Endothelial cell of umbilical vein (primary cell): ENCODE measurements around the gene LIPG. TPM values are rescaled to one million over a fixed set of nuclear protein-coding genes. Genes with fewer than 3 reads are reported as not detected.

Experiments used
- BruUV-seq: library from RNA; stranded (reverse); fragments of 400-500 nt; replicated peaks from 2 replicates; lab custom pipeline; 2021; lab: Mats Ljungman, UMichigan
- CTCF ChIA-PET: fragments of 300-600, 350-600 bp; sonication (Branson Sonifier 250); formaldehyde crosslinking; loops from one replicate; lab custom pipeline; 2021; ENCODE audit warnings: antibody characterized with exemption, inconsistent platforms; lab: Charles Lee
- POLR2A ChIA-PET: fragments of 300-600, 350-600 bp; sonication (Branson Sonifier 250); formaldehyde crosslinking; loops from one replicate; lab custom pipeline; 2021; ENCODE audit warnings: antibody characterized with exemption, inconsistent platforms; lab: Charles Lee
- DNase-seq: peaks from one replicate; pipeline ENCODE4 v3.0.0-alpha.2; 2011; ENCODE audit warnings: low read depth, low spot score
- FAIRE-seq: peaks from 2 replicates; lab custom pipeline; 2011; peaks lifted over from hg19 to GRCh38; lab: Jason Lieb, UNC
- H2AFZ ChIP-seq: 2 replicates; pipeline ENCODE4 v1.6.0; 2012; ENCODE audit warnings: low read depth, low read length, control low read depth, inconsistent platforms
- H3K27ac ChIP-seq: 2 replicates; pipeline ENCODE4 v1.5.1; 2011; ENCODE audit warnings: low read depth, mild to moderate bottlenecking, control low read depth, low read length, moderate library complexity; ENCODE audit not compliant: insufficient read depth
- H3K27me3 ChIP-seq, 2 experiments: 2 replicates each; pipeline versions ENCODE4 v1.6.0 to v1.6.1; 2011; ENCODE audit warnings: low read length in 2 of 2, mixed read lengths in 1 of 2; ENCODE audit not compliant: control insufficient read depth in 2 of 2, insufficient read depth in 2 of 2
- H3K36me3 ChIP-seq, 2 experiments: 2 replicates in 1 of 2; 3 replicates in 1 of 2; pipeline ENCODE4 v1.5.1; 2011; ENCODE audit warnings: low read length in 2 of 2, mild to moderate bottlenecking in 1 of 2, moderate library complexity in 1 of 2; ENCODE audit not compliant: control insufficient read depth in 2 of 2, insufficient read depth in 2 of 2; ENCODE audit errors: extremely low read depth in 1 of 2
- H3K4me1 ChIP-seq: 3 replicates; pipeline ENCODE4 v1.5.1; 2011; ENCODE audit warnings: mild to moderate bottlenecking, low read length; ENCODE audit not compliant: control insufficient read depth, insufficient read depth; ENCODE audit errors: extremely low read depth
- H3K4me2 ChIP-seq: 2 replicates; pipeline ENCODE4 v1.6.1; 2011; ENCODE audit warnings: low read length, control low read depth, mixed read lengths; ENCODE audit not compliant: insufficient read depth
- H3K4me3 ChIP-seq, 3 experiments: fragments of 200-600 bp in 1 of 3; sonication (generic), shearing (Covaris generic) in 1 of 3; replicated peaks in 1 of 3; 2 replicates each; pipeline ENCODE4 v1.5.1; 2011 to 2016; ENCODE audit warnings: control low read depth in 3 of 3, low read length in 3 of 3, mild to moderate bottlenecking in 2 of 3, inconsistent platforms in 1 of 3, low read depth in 1 of 3, moderate library complexity in 1 of 3; ENCODE audit not compliant: insufficient read depth in 1 of 3
- H3K79me2 ChIP-seq: 2 replicates; pipeline ENCODE4 v1.6.0; 2012; ENCODE audit warnings: low read length, inconsistent platforms; ENCODE audit not compliant: control insufficient read depth, insufficient read depth
- H3K9ac ChIP-seq: replicated peaks from 2 replicates; pipeline ENCODE3; 2011; ENCODE audit warnings: low read length, control low read depth; ENCODE audit not compliant: insufficient read depth; ENCODE audit errors: extremely low read depth
- H3K9me1 ChIP-seq: replicated peaks from 3 replicates; pipeline ENCODE4 v1.6.0; 2011; ENCODE audit warnings: mild to moderate bottlenecking, low read length; ENCODE audit not compliant: control insufficient read depth, insufficient read depth; ENCODE audit errors: extremely low read depth
- H3K9me3 ChIP-seq: replicated peaks from 2 replicates; pipeline ENCODE4 v1.5.1; 2012; ENCODE audit warnings: low read length, inconsistent platforms; ENCODE audit not compliant: control insufficient read depth, insufficient read depth
- H4K20me1 ChIP-seq: replicated peaks from 2 replicates; pipeline ENCODE3; 2011; ENCODE audit warnings: mild to moderate bottlenecking, low read length; ENCODE audit not compliant: control insufficient read depth, insufficient read depth; ENCODE audit errors: extremely low read depth
- EZH2 ChIP-seq: IDR thresholded peaks from 2 replicates; pipeline ENCODE4 v1.6.1; 2012; ENCODE audit warnings: borderline replicate concordance, low read depth, mild to moderate bottlenecking, moderate library complexity, low read length, inconsistent platforms; ENCODE audit not compliant: severe bottlenecking
- FOS ChIP-seq: IDR thresholded peaks from 2 replicates; pipeline ENCODE4 v1.6.1; 2011; ENCODE audit warnings: mild to moderate bottlenecking, low read length, moderate library complexity, borderline replicate concordance; ENCODE audit not compliant: insufficient read depth
- GATA2 ChIP-seq: IDR thresholded peaks from 2 replicates; pipeline ENCODE4 v1.7.0; 2011; ENCODE audit warnings: low read depth, mild to moderate bottlenecking, moderate library complexity, mixed read lengths, low read length; ENCODE audit not compliant: insufficient read length, insufficient read depth
- JUN ChIP-seq: IDR thresholded peaks from 2 replicates; pipeline ENCODE4 v1.6.1; 2011; ENCODE audit warnings: borderline replicate concordance, low read depth; ENCODE audit not compliant: insufficient read length, insufficient read depth
- MYC ChIP-seq: IDR thresholded peaks from one replicate; pipeline ENCODE4 v1.6.1; 2011; ENCODE audit warnings: mild to moderate bottlenecking, low read depth, low read length
- POLR2A ChIP-seq: IDR thresholded peaks from 2 replicates; pipeline ENCODE4 v1.6.1; 2012; ENCODE audit warnings: low read depth, mild to moderate bottlenecking, control low read depth, low read length
- POLR2AphosphoS5 ChIP-seq: IDR thresholded peaks from 2 replicates; pipeline ENCODE4 v1.6.1; 2012; ENCODE audit warnings: low read depth, mild to moderate bottlenecking, control low read depth, low read length, moderate library complexity; ENCODE audit not compliant: insufficient read depth
- dilution Hi-C: fragments of 300-500 bp; cut with MboI; formaldehyde crosslinking; loops from one replicate; pipeline ENCODE4 v1.15.0; 2019; ENCODE audit warnings: low sequenced_read_pairs; ENCODE audit not compliant: extremely low pct_ligation_motif_present
- intact Hi-C: fragments of 100-400 bp; cut with micrococcal nuclease; formaldehyde crosslinking; loops from one replicate; pipeline ENCODE4 v1.10.0; 2022
- polyA plus RNA-seq, 4 experiments: library from polyadenylated mRNA; depleted of rRNA in 3 of 4; stranded (reverse) in 3 of 4; unstranded in 1 of 4; fragments of >200 nt; gene quantifications; 2 replicates each; pipeline versions ENCODE4 v1.2.1 to v1.2.3, GENCODE V29; 2011 to 2012; ENCODE audit warnings: missing spikeins in 1 of 4
- total RNA-seq: library from RNA; stranded (reverse); gene quantifications from 2 replicates; pipeline ENCODE4 v1.2.3, GENCODE V29; 2021
- TF ChIP-seq, protein P1 (sequence below), 2 donors: IDR thresholded peaks; 1 replicate in 1 of 2; 2 replicates in 1 of 2; pipeline ENCODE4 v1.5.1; 2011; ENCODE audit warnings: low read length in 2 of 2, mild to moderate bottlenecking in 2 of 2, moderate library complexity in 2 of 2, control low read depth in 1 of 2, inconsistent platforms in 1 of 2, low read depth in 1 of 2; ENCODE audit not compliant: insufficient read depth in 1 of 2; ENCODE audit errors: extremely low read depth in 1 of 2
- TF ChIP-seq, protein P2 (sequence below): IDR thresholded peaks from 2 replicates; pipeline ENCODE4 v1.6.1; 2011; ENCODE audit not compliant: insufficient read depth, insufficient read length

The LIPG gene
- total and polyA plus RNA-seq, 2 donors (not counting 3 experiments of a cell fraction or from before 2014, with no cell fraction given) = 80.6 to 86.3 TPM

DNA sequence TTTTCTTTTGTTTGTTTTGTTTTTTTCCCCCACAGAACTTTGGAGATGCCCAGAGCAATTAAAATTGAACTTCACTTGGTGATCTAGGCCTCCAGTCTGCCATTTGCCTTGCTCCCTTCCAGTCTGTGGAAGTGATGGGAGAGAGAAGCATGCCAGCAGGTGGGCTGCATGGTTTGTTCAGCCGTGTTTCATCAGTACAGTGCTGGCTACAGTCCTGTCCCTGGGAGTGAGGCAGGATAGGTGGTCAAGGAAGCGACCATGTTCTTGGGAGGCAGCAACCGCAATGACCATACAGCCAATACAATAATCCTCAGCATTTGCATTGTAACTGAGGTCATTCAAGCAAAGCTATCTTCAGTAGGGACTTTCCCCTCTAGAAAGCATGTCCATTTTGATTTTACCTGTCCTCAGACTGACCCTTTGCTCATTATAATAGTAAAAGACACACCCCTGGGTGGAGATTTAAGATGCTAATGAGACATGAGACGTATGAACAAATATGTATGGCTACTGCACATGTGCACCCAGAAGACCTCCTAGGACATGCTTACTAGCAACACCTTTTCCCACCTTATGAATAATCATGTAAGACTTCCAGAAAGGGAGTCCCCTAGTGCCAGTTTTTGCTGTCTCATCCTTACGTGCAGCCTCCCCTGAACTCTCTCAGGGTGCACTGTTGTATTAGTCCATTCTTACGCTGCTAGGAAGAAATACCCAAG is 11.1 kb upstream of the LIPG start:
- DNase-seq (no peak), FAIRE-seq (no peak)
- intact Hi-C loops = no loop called here
- no peaks in the 10 kb centered on the region for H3K79me2 ChIP-seq
- CTCF ChIA-PET = no interaction called here
- dilution Hi-C loops = no loop called here
- no peak overlapping the region for H3K9ac ChIP-seq
- H3K9me1 ChIP-seq = no peaks in the 10 kb centered on the region
- BruUV-seq = no TSS peak
- H2AFZ ChIP-seq = no peak overlapping the region
- H3K4me1 ChIP-seq = no peaks in the 10 kb centered on the region
- H4K20me1 ChIP-seq = no peaks in the 10 kb centered on the region
- peaks cover 10 to 11% of the 10 kb centered on the region in 2 experiments for H3K27me3 ChIP-seq
- no peaks in the 10 kb centered on the region for H3K9me3 ChIP-seq
- no peak overlapping the region for H3K27ac ChIP-seq
- POLR2A ChIA-PET = no interaction called here
- H3K36me3 ChIP-seq = no peaks in the 10 kb centered on the region
- H3K4me2 ChIP-seq = no peak overlapping the region
- no peak overlapping the region for H3K4me3 ChIP-seq
- no peak for TF ChIP-seq POLR2A
- TF ChIP-seq JUN = no peak
- TF ChIP-seq EZH2 = no peak
- TF ChIP-seq MYC = no peak
- TF ChIP-seq, protein P1, sequence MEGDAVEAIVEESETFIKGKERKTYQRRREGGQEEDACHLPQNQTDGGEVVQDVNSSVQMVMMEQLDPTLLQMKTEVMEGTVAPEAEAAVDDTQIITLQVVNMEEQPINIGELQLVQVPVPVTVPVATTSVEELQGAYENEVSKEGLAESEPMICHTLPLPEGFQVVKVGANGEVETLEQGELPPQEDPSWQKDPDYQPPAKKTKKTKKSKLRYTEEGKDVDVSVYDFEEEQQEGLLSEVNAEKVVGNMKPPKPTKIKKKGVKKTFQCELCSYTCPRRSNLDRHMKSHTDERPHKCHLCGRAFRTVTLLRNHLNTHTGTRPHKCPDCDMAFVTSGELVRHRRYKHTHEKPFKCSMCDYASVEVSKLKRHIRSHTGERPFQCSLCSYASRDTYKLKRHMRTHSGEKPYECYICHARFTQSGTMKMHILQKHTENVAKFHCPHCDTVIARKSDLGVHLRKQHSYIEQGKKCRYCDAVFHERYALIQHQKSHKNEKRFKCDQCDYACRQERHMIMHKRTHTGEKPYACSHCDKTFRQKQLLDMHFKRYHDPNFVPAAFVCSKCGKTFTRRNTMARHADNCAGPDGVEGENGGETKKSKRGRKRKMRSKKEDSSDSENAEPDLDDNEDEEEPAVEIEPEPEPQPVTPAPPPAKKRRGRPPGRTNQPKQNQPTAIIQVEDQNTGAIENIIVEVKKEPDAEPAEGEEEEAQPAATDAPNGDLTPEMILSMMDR (IDR thresholded peaks at IDR 0.05; ENCODE audit: extremely low read depth in 1 of 2, insufficient read depth in 1 of 2, low read depth in 1 of 2, low read length in 2 of 2) = no peak
- TF ChIP-seq POLR2AphosphoS5 = no peak
- no peak for TF ChIP-seq GATA2
- no peak for TF ChIP-seq FOS
- TF ChIP-seq, protein P2, sequence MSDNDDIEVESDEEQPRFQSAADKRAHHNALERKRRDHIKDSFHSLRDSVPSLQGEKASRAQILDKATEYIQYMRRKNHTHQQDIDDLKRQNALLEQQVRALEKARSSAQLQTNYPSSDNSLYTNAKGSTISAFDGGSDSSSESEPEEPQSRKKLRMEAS = no peak
